Upper lobe of left lung (tissue), 4 donors: ENCODE measurements around the gene WFIKKN2.

Experiments
- CTCF ChIP-seq, 6 experiments: fragments of 450-650 bp in 4 of 6; fragments of 200-600 bp in 2 of 6; sonication (generic) in 2 of 6; IDR thresholded peaks; one replicate each; pipeline ENCODE4 v1.5.1; 2016 to 2019; ENCODE audit warnings: antibody characterized with exemption in 6 of 6
- EP300 ChIP-seq, 4 donors: sonication (generic); formaldehyde crosslinking; IDR thresholded peaks; one replicate each; pipeline ENCODE4 v1.5.1; 2017; ENCODE audit warnings: antibody characterized with exemption in 4 of 4, control low read depth in 2 of 4
- POLR2A ChIP-seq, 4 donors: fragments of 450-650 bp; IDR thresholded peaks; one replicate each; pipeline ENCODE4 v1.5.1; 2016 to 2017; ENCODE audit warnings: antibody characterized with exemption in 4 of 4, mild to moderate bottlenecking in 2 of 4
- POLR2AphosphoS5 ChIP-seq, 2 donors: sonication (generic); formaldehyde crosslinking; IDR thresholded peaks; one replicate each; pipeline ENCODE4 v1.5.1; 2017; ENCODE audit warnings: antibody characterized with exemption in 2 of 2

- TF ChIP-seq CTCF (IDR thresholded peaks at IDR 0.05) (no peak), POLR2A (IDR thresholded peaks at IDR 0.05) (no peak), EP300 (IDR thresholded peaks at IDR 0.05) (no peak), POLR2AphosphoS5 (IDR thresholded peaks at IDR 0.05) (no peak)
Observed at GRCh38 chr17:50837286-50837979, 2.0 kb downstream of the WFIKKN2 start.
